Fibroblast of villous mesenchyme (primary cell): ENCODE data around the gene MT4. TPM values are rescaled to one million over a fixed set of nuclear protein-coding genes. Genes with fewer than 3 reads are reported as not detected.

Experiments
- DNase-seq: peaks from one replicate; pipeline ENCODE4 v3.0.0-alpha.2; 2010; ENCODE audit warnings: low read depth
- H3K4me3 ChIP-seq: 2 replicates; pipeline ENCODE4 v1.5.1; 2011; ENCODE audit warnings: low read depth, mild to moderate bottlenecking, low read length
- CTCF ChIP-seq: IDR thresholded peaks from 2 replicates; pipeline ENCODE4 v1.5.1; 2012; ENCODE audit warnings: low read depth, mild to moderate bottlenecking, low read length; ENCODE audit not compliant: insufficient read depth
- total RNA-seq: library from RNA; depleted of rRNA; stranded (reverse); fragments of >200 nt; gene quantifications from 2 replicates; pipeline ENCODE4 v1.2.3, GENCODE V29; 2012

The MT4 gene
- total RNA-seq, 1 donor: not detected

GRCh38 chr16:56611281-56611833 lies 46.5 kb downstream of the MT4 start:
- no peak for TF ChIP-seq CTCF
- peak; percentile 68 for DNase-seq
- no peak overlapping the region for H3K4me3 ChIP-seq

- H3K4me3 ChIP-seq: no peak overlapping the region
- no peak for DNase-seq
These were observed 48.8 kb downstream of the MT4 start for GRCh38 chr16:56613706-56614105.

GRCh38 chr16:56614549-56614991 lies 49.7 kb downstream of the MT4 start:
- no peak for TF ChIP-seq CTCF
- peak; percentile 42 for DNase-seq
- H3K4me3 ChIP-seq: no peak overlapping the region

More at GRCh38 chr16:56613706-56614105, 48.8 kb downstream of the MT4 start:
- no peak for TF ChIP-seq CTCF

GRCh38 chr16:56615353-56615752 lies 50.5 kb downstream of the MT4 start:
- DNase-seq: no peak
- H3K4me3 ChIP-seq: no peak overlapping the region
- no peak for TF ChIP-seq CTCF

- no peak for TF ChIP-seq CTCF
- no peak for DNase-seq
- H3K4me3 ChIP-seq: peak overlapping the region; percentile 45
These were observed 51.8 kb downstream of the MT4 start for GRCh38 chr16:56616608-56617211.

- peak overlapping the region; percentile 45 for H3K4me3 ChIP-seq
- no peak for TF ChIP-seq CTCF
These were observed 52.6 kb downstream of the MT4 start for GRCh38 chr16:56617212-56618085.

More at GRCh38 chr16:56617212-56618085, 52.6 kb downstream of the MT4 start:
- peak; percentile 75 for DNase-seq
